Subcutaneous preadipocyte (primary cell): ENCODE measurements around the gene TMPRSS6. TPM values are rescaled to one million over a fixed set of nuclear protein-coding genes. Genes with fewer than 3 reads are reported as not detected.

ENCODE experiments used
- total RNA-seq: library from RNA; depleted of rRNA; stranded (reverse); fragments of >200 nt; gene quantifications from 2 replicates; pipeline ENCODE4 v1.2.3, GENCODE V29; 2012

TMPRSS6 gene
- total RNA-seq: not detected in 2 replicates

GRCh38 chr22:37109242-37109917, at the start of gene TMPRSS6:
TMPRSS6 (minus strand) TSS chr22:37109713; CDS start chr22:37103417, 6,296 bp downstream.

GRCh38 chr22:37051391-37052385, 57.8 kb downstream of the TMPRSS6 start, which contains the start of gene KCTD17:
KCTD17 (plus strand) TSS chr22:37051742; CDS start chr22:37051761, 19 bp downstream.

GRCh38 chr22:37019309-37020191, 90.0 kb downstream of the TMPRSS6 start, which contains the start of the genes MPST and TST:
MPST (plus strand) TSS chr22:37019742; CDS start chr22:37019837, 95 bp downstream.
TST (minus strand) TSS chr22:37019447; CDS start chr22:37018732, 715 bp downstream.

Other genes with a start within 250 kb of the TMPRSS6 start
- not detected in 2 replicates for gene NCF4, start 248.7 kb downstream of the TMPRSS6 start, total RNA-seq
- not detected in 2 replicates for gene CSF2RB, start 196.1 kb downstream of the TMPRSS6 start, total RNA-seq
- 26.5 and 26.8 TPM in 2 replicates for gene TST, start 90.3 kb downstream of the TMPRSS6 start, total RNA-seq
- gene MPST, start 90.0 kb downstream of the TMPRSS6 start, total RNA-seq: 48.5 and 66.1 TPM in 2 replicates
- gene KCTD17, start 58.0 kb downstream of the TMPRSS6 start, total RNA-seq: 21.7 and 27.6 TPM in 2 replicates
- gene IL2RB, start 40.2 kb upstream of the TMPRSS6 start, total RNA-seq: not detected in 2 replicates
- gene C1QTNF6, start 78.5 kb upstream of the TMPRSS6 start, total RNA-seq: 4.1 and 5.9 TPM in 2 replicates
- gene SSTR3, start 102.8 kb upstream of the TMPRSS6 start, total RNA-seq: not detected in 2 replicates
- gene RAC2, start 134.6 kb upstream of the TMPRSS6 start, total RNA-seq: 7.0 and 16.6 TPM in 2 replicates
- under 0.01 and 0.59 TPM in 2 replicates for gene CYTH4, start 172.8 kb upstream of the TMPRSS6 start, total RNA-seq